PFSK-1 (cell line): ENCODE measurements around the gene FANCL.

Experiments
- FOXP2 ChIP-seq: optimal IDR thresholded peaks from 2 replicates; pipeline ENCODE3; 2011; ENCODE audit warnings: borderline replicate concordance, control low read depth, inconsistent platforms; ENCODE audit not compliant: insufficient read depth; ENCODE audit errors: extremely low read length, extremely low read depth
- POLR2AphosphoS5 ChIP-seq: IDR thresholded peaks from 2 replicates; pipeline ENCODE4 v1.6.1; 2012; ENCODE audit warnings: low read depth, mild to moderate bottlenecking, control low read depth, low read length, moderate library complexity
- REST ChIP-seq, 2 experiments: IDR thresholded peaks; 2 replicates each; pipeline versions ENCODE4 v1.6.1 to v1.8.0; 2011 to 2012; ENCODE audit warnings: low read depth in 2 of 2, low read length in 2 of 2, control low read depth in 1 of 2, inconsistent platforms in 1 of 2, mild to moderate bottlenecking in 1 of 2, moderate library complexity in 1 of 2; ENCODE audit not compliant: insufficient read depth in 1 of 2
- SIN3A ChIP-seq: IDR thresholded peaks from 2 replicates; pipeline ENCODE4 v1.6.1; 2012; ENCODE audit warnings: mild to moderate bottlenecking, low read length, moderate library complexity, borderline replicate concordance; ENCODE audit not compliant: insufficient read depth
- TAF1 ChIP-seq: IDR thresholded peaks from 2 replicates; pipeline ENCODE4 v1.6.1; 2012; ENCODE audit warnings: low read length, control low read depth, borderline replicate concordance; ENCODE audit not compliant: insufficient read depth

DNA sequence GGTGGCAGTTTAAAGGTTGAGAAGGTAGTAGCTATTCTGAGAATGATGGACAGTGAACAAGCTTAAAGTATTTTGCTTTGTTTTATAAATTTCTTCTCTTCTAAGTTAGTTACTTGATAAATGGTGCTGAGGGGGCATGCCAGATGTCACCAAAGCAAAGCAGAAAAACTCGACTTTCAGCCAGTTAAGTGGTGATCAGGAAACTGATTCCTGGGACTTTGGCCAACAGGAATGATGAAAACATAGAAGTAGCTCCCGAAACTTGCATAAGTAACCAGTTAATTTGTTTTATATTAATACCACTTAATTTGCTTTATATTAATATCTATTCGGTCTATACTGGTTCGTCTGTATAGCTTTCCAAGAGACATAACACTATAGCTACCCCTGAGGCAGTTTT lies 82.6 kb downstream of the FANCL start:
- TF ChIP-seq TAF1 (no peak), POLR2AphosphoS5 (no peak), REST (IDR thresholded peaks at IDR 0.05; ENCODE audit: insufficient read depth in 1 of 2, low read depth in 2 of 2, low read length in 2 of 2) (no peak), SIN3A (no peak), FOXP2 (no peak)
